ENCODE results near the gene SEMA6A. TPM values are rescaled to one million over a fixed set of nuclear protein-coding genes. Genes with fewer than 3 reads are reported as not detected.

SEMA6A gene
- total RNA-seq, 1 experiment from 2014 or later = not detected

GRCh38 chr5:116569999-116570398, 4.6 kb downstream of the SEMA6A start:
- ChIA-PET POLR2A (ENCODE audit: unreplicated experiment) (no interaction called here), CTCF (no interaction called here)
- intact Hi-C loops (cut with micrococcal nuclease) = loop anchor here (5.0 kb wide), 1 partner anchor 433 kb away; no protein-coding TSS in a partner anchor

GRCh38 chr5:116567106-116567505, 7.5 kb downstream of the SEMA6A start:
- no peak for TF ChIP-seq CTCF (conservative IDR thresholded peaks at IDR 0.05; ENCODE audit: low read depth, low read length)
- no peak for TF ChIP-seq EZH2 (IDR thresholded peaks at IDR 0.05; ENCODE audit: low read length, unreplicated experiment)
- TF ChIP-seq EZH2phosphoT487 (IDR thresholded peaks at IDR 0.05; ENCODE audit: borderline replicate concordance, low read length) = no peak
- Histone ChIP-seq H3K4me2 (ENCODE audit: low read length) (no peak overlapping the region), H4K20me1 (ENCODE audit: low read length) (no peaks in the 10 kb centered on the region), H3K9ac (ENCODE audit: low read length) (no peak overlapping the region), H3K27ac (ENCODE audit: low read length) (no peak overlapping the region), H3K4me3 (ENCODE audit: low read length) (no peak overlapping the region), H3K36me3 (ENCODE audit: low read depth, low read length) (no peaks in the 10 kb centered on the region), H3K79me2 (ENCODE audit: low read length) (no peaks in the 10 kb centered on the region), H3K9me2 (replicated peaks; ENCODE audit: low read length) (no peaks in the 10 kb centered on the region), H3K4me1 (ENCODE audit: insufficient read depth, low read length) (no peaks in the 10 kb centered on the region; the same call in 1 of the 2 replicates), H2AFZ (ENCODE audit: low read length) (no peak overlapping the region), H3K27me3 (ENCODE audit: low read length) (peaks cover 36% of the 10 kb centered on the region), H3K9me3 (ENCODE audit: low read length) (no peaks in the 10 kb centered on the region), H3F3A (ENCODE audit: low read length, unreplicated experiment) (no peaks in the 10 kb centered on the region)
- no TSS peak for BruUV-seq (replicated peaks)
- ATAC-seq (no peak), DNase-seq (no peak)
- intact Hi-C loops (cut with micrococcal nuclease) = no loop called here
- CTCF ChIA-PET = no interaction called here
- POLR2A ChIA-PET (ENCODE audit: unreplicated experiment) = no interaction called here

More at GRCh38 chr5:116569999-116570398, 4.6 kb downstream of the SEMA6A start:
- Histone ChIP-seq H3K79me2 (ENCODE audit: low read length) (no peaks in the 10 kb centered on the region), H3K4me3 (ENCODE audit: low read length) (no peak overlapping the region), H4K20me1 (ENCODE audit: low read length) (no peaks in the 10 kb centered on the region), H3K4me1 (ENCODE audit: insufficient read depth, low read length) (peaks cover 3% of the 10 kb centered on the region; the same call in 1 of the 2 replicates), H3K27me3 (ENCODE audit: low read length) (peaks cover 55% of the 10 kb centered on the region), H3K36me3 (ENCODE audit: low read depth, low read length) (no peaks in the 10 kb centered on the region), H3K9me3 (ENCODE audit: low read length) (no peaks in the 10 kb centered on the region), H3K9me2 (replicated peaks; ENCODE audit: low read length) (no peaks in the 10 kb centered on the region), H3K4me2 (ENCODE audit: low read length) (no peak overlapping the region), H3K9ac (ENCODE audit: low read length) (no peak overlapping the region), H3F3A (ENCODE audit: low read length, unreplicated experiment) (no peaks in the 10 kb centered on the region), H2AFZ (ENCODE audit: low read length) (no peak overlapping the region), H3K27ac (ENCODE audit: low read length) (no peak overlapping the region)
- DNase-seq = no peak
- TF ChIP-seq CTCF (conservative IDR thresholded peaks at IDR 0.05; ENCODE audit: low read depth, low read length) (no peak), EZH2phosphoT487 (IDR thresholded peaks at IDR 0.05; ENCODE audit: borderline replicate concordance, low read length) (no peak), EZH2 (IDR thresholded peaks at IDR 0.05; ENCODE audit: low read length, unreplicated experiment) (no peak)
- BruUV-seq (replicated peaks) = no TSS peak
- ATAC-seq = no peak

- H3K9me3 ChIP-seq (ENCODE audit: low read length) = no peaks in the 10 kb centered on the region
- DNase-seq (no peak), ATAC-seq (no peak)
- no peak for TF ChIP-seq CTCF (conservative IDR thresholded peaks at IDR 0.05; ENCODE audit: low read depth, low read length)
- TF ChIP-seq EZH2 (IDR thresholded peaks at IDR 0.05; ENCODE audit: low read length, unreplicated experiment) = no peak
- TF ChIP-seq EZH2phosphoT487 (IDR thresholded peaks at IDR 0.05; ENCODE audit: borderline replicate concordance, low read length) = no peak
- intact Hi-C loops (cut with micrococcal nuclease) = no loop called here
- H3K4me2 ChIP-seq (ENCODE audit: low read length) = no peak overlapping the region
- no peak overlapping the region for H3K27ac ChIP-seq (ENCODE audit: low read length)
- H3F3A ChIP-seq (ENCODE audit: low read length, unreplicated experiment) = no peaks in the 10 kb centered on the region
- no peaks in the 10 kb centered on the region for H3K9me2 ChIP-seq (replicated peaks; ENCODE audit: low read length)
- H3K79me2 ChIP-seq (ENCODE audit: low read length) = no peaks in the 10 kb centered on the region
- no peak overlapping the region for H3K9ac ChIP-seq (ENCODE audit: low read length)
- H3K4me3 ChIP-seq (ENCODE audit: low read length) = no peak overlapping the region
- ChIA-PET CTCF (no interaction called here), POLR2A (ENCODE audit: unreplicated experiment) (no interaction called here)
- H3K36me3 ChIP-seq (ENCODE audit: low read depth, low read length) = no peaks in the 10 kb centered on the region
- peaks cover 27% of the 10 kb centered on the region for H3K27me3 ChIP-seq (ENCODE audit: low read length)
- BruUV-seq (replicated peaks) = no TSS peak
- H2AFZ ChIP-seq (ENCODE audit: low read length) = no peak overlapping the region
- H4K20me1 ChIP-seq (ENCODE audit: low read length) = no peaks in the 10 kb centered on the region
- H3K4me1 ChIP-seq (ENCODE audit: insufficient read depth, low read length) = no peaks in the 10 kb centered on the region
Measured at GRCh38 chr5:116566251-116566650, 8.4 kb downstream of the SEMA6A start.

All from PC-3 (cell line).